Activated CD4-positive, alpha-beta T cell treated with anti-CD3 and anti-CD28 coated beads for 4 hours (primary cell): ENCODE data around the gene PCIF1.

Source experiments
- DNase-seq, 2 donors: peaks; one replicate each; pipeline ENCODE4 v3.0.0-alpha.2; 2020

PCIF1 gene

GRCh38 chr20:45997187-45997586, 62.7 kb downstream of the PCIF1 start:
- DNase-seq: no peak
